MCF 10A (cell line): ENCODE data around the gene MTX1. TPM values are rescaled to one million over a fixed set of nuclear protein-coding genes. Genes with fewer than 3 reads are reported as not detected.

Experiments
- BruUV-seq: library from RNA; stranded (reverse); fragments of 400-500 nt; replicated peaks from 2 replicates; lab custom pipeline; 2021; lab: Mats Ljungman, UMichigan
- CTCF ChIA-PET: fragments of 300-600 bp; sonication (Branson Sonifier 250); formaldehyde crosslinking; extraction: SDS; loops from one replicate; lab custom pipeline; 2021; ENCODE audit warnings: antibody characterized with exemption, inconsistent platforms; lab: Yijun Ruan, JAX
- POLR2A ChIA-PET: fragments of 300-600, 350-650 bp; sonication (Branson Sonifier 250); formaldehyde crosslinking; extraction: SDS; loops from one replicate; lab custom pipeline; 2020; ENCODE audit warnings: antibody characterized with exemption, inconsistent platforms; lab: Yijun Ruan, JAX
- DNase-seq: peaks from one replicate; pipeline ENCODE4 v3.0.0-alpha.2; 2018; ENCODE audit not compliant: unreplicated experiment
- H3K27ac Mint-ChIP-seq: one replicate; pipeline ENCODE4 v1.8.0; 2022; ENCODE audit warnings: mild to moderate bottlenecking, low read depth, mixed read lengths; ENCODE audit not compliant: unreplicated experiment
- H3K27me3 Mint-ChIP-seq: one replicate; pipeline ENCODE4 v1.8.0; 2022; ENCODE audit warnings: mixed read lengths; ENCODE audit not compliant: insufficient read depth, unreplicated experiment
- H3K36me3 Mint-ChIP-seq: one replicate; pipeline ENCODE4 v1.8.0; 2022; ENCODE audit warnings: mild to moderate bottlenecking, moderate library complexity, mixed read lengths; ENCODE audit not compliant: insufficient read depth, unreplicated experiment
- H3K4me1 Mint-ChIP-seq: one replicate; pipeline ENCODE4 v1.8.0; 2022; ENCODE audit warnings: mixed read lengths; ENCODE audit not compliant: insufficient read depth, unreplicated experiment
- H3K4me3 Mint-ChIP-seq: one replicate; pipeline ENCODE4 v1.8.0; 2022; ENCODE audit warnings: mild to moderate bottlenecking, moderate library complexity, mixed read lengths; ENCODE audit not compliant: unreplicated experiment
- H3K9me3 Mint-ChIP-seq: one replicate; pipeline ENCODE4 v1.8.0; 2022; ENCODE audit warnings: mixed read lengths; ENCODE audit not compliant: unreplicated experiment
- CTCF ChIP-seq: fragments of 200-600 bp; IDR thresholded peaks from one replicate; pipeline ENCODE4 v1.8.0; 2022; ENCODE audit warnings: antibody characterized with exemption, mild to moderate bottlenecking; ENCODE audit not compliant: unreplicated experiment
- intact Hi-C: fragments of 100-400 bp; cut with micrococcal nuclease; formaldehyde crosslinking; loops from 2 replicates; pipeline ENCODE4 v1.14.1; 2022
- total RNA-seq: library from RNA; stranded (reverse); gene quantifications from 2 replicates; pipeline ENCODE4 v1.2.3, GENCODE V29; 2022

Gene MTX1
- total RNA-seq, 1 experiment from 2014 or later: 67.4 TPM

DNA sequence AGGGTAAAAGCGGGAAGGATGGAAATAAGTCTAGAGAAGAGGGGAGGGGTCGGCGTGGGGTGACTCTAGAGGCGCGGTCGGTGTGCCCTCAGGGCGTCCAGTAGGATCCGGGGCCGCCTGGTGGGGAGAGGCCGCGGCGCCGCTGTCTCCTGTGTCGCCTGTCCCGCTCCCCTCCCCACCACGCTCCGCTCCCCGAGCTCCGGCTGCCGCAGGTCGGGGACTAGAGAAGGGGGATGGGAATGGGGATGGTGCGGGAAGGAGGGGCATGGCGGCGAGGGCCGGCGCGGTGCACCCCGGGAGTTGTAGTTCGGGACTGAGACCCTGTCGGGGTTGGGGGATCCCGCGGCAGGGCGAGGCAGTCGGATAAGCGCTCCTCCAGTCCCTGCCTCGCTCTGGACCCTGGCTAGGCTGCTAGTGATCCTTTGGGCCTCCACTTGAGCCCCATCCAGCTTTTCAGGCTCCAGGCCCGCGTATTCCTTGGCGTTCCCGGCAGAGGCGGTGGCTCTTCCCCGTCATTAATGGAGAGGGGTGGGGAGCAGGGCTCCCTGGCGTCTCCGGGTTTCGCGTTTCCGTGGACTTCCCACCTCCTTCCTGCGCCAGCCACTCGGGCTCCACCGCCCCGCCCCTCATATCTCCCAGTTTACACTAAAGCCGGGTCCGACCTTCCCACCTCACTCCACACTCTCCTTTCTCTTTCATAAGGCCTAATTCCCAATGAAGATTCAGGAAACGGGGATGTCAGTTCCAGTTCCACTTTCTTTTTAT lies 46.9 kb downstream of the MTX1 start, which contains the start of gene ENTREP3:
Gene ENTREP3 (minus strand): TSS at position 241 of the 765 bp plus-strand sequence. CDS start 606 bp downstream, outside the sequence.
- no TSS peak for BruUV-seq
- no peak for TF ChIP-seq CTCF
- Mint-ChIP-seq H3K4me3 (peak within 1 kb of the TSS; percentile 84), H3K27me3 (no peaks in the 10 kb centered on the region), H3K9me3 (no peaks in the 10 kb centered on the region), H3K27ac (peak within 1 kb of the TSS; percentile 83), H3K4me1 (peaks cover 32% of the 10 kb centered on the region), H3K36me3 (peaks cover 41% of the 10 kb centered on the region)
- ChIA-PET POLR2A (interaction anchor here (0.6 to 3.9 kb wide), 20 partner anchors 8 to 396 kb away, joined by 3 to 20 read pairs (median 4); partner anchors contain the start of genes CLK2 and KRTCAP2), CTCF (interaction anchor here (0.6 to 10.0 kb wide), 6 partner anchors 14 to 68 kb away, joined by 3 to 238 read pairs (median 4); partner anchors contain the start of genes CLK2 and HCN3)
- intact Hi-C loops: no loop called here
- peak; percentile 81 for DNase-seq

DNA sequence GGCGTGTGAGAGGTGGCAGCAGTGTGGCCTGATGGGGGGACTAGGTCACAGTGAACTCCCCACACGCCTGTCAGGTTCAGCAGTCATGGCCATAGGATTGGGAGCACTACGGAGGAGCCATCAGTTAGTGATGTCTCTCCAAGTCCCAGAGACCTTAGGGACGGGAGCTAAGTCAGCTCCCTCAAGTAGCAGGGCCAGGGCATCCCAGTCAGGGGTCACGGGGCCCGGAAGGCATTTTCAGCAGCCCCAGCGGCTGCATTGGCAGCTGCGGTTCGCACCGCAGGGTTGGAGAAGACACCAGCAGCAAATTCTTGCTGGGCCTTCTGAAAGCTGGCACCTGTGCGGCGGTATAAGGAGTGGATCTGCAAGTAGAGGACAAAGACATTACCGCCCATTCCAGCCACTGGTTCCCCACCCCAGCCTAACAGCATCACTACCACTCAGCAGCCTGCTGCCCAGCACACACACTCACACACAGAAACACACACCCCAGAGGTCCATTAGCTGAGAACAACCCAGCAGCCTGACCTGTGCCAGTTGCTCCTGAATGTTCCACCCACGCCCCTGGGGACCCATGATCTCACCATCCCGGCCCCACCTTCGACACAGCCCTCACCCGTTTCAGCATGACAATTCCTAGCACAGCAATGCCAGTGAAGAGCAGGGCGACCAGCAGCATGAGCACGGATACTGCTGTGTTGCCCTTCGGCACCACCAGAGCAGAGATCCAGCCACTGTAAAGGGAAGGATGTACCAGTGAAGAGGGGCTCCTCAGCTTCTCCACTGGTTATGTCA lies 47.8 kb downstream of the MTX1 start:
- DNase-seq: no peak
- no peak for TF ChIP-seq CTCF
- H3K27me3 Mint-ChIP-seq: no peaks in the 10 kb centered on the region
- H3K4me3 Mint-ChIP-seq: peak overlapping the region; percentile 84
- H3K9me3 Mint-ChIP-seq: no peaks in the 10 kb centered on the region
- H3K4me1 Mint-ChIP-seq: peaks cover 39% of the 10 kb centered on the region
- peak overlapping the region; percentile 83 for H3K27ac Mint-ChIP-seq
- intact Hi-C loops: no loop called here
- peaks cover 49% of the 10 kb centered on the region for H3K36me3 Mint-ChIP-seq
- ChIA-PET CTCF (interaction anchor here (0.6 to 10.0 kb wide), 6 partner anchors 14 to 68 kb away, joined by 3 to 238 read pairs (median 3); partner anchors contain the start of genes CLK2 and HCN3), POLR2A (interaction anchor here (0.6 to 3.9 kb wide), 15 partner anchors 7 to 132 kb away, joined by 3 to 20 read pairs (median 4); partner anchors contain the start of gene CLK2)
- BruUV-seq: TSS peak; percentile 21

DNA sequence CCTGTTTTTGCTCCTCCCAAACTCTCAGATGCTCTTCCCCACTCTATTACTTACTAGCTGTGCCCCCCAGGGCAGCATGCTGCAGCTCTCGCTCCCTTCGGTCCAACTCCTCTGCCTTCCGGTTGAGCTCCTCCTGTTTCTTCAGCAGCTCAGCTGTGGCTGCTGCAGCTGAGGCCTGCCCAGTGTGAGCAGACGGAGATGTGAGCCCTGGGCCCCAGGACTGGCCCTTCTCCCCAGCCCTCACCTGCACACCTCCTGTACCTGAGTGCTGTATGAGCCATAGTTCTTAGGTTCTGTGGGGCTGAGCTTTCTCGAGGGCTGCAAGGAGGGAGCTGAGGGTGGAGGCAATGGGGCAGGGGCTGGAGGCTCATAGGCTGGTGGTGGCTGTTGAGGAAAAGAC lies 51.8 kb downstream of the MTX1 start:
- BruUV-seq: no TSS peak
- no peak overlapping the region for H3K27ac Mint-ChIP-seq
- peaks cover 31% of the 10 kb centered on the region for H3K4me1 Mint-ChIP-seq
- ChIA-PET POLR2A (interaction anchor here (0.6 to 6.6 kb wide), 6 partner anchors 10 to 184 kb away, joined by 3 to 98 read pairs (median 3); partner anchors contain the start of genes CLK2 and HCN3), CTCF (interaction anchor here (0.5 to 5.5 kb wide), 9 partner anchors 10 to 142 kb away, joined by 3 to 150 read pairs (median 4); partner anchors contain the start of gene CLK2)
- peak overlapping the region; percentile 98 for H3K4me3 Mint-ChIP-seq
- TF ChIP-seq CTCF: no peak
- intact Hi-C loops: loop anchor here (5.0 kb wide), 1 partner anchor 53 kb away; the partner anchor contains the start of genes MTX1 and THBS3
- H3K36me3 Mint-ChIP-seq: peaks cover 87% of the 10 kb centered on the region
- H3K27me3 Mint-ChIP-seq: no peaks in the 10 kb centered on the region
- no peaks in the 10 kb centered on the region for H3K9me3 Mint-ChIP-seq
- DNase-seq: no peak
